HG02981 (cell line): Measurements from ENCODE around the gene FBXO27.
"Not testable (repeated sequence)": the region's sequence is repeated elsewhere in the genome, so short reads cannot be mapped to it uniquely, and the experiment has no call there.

Experiments used
- ATAC-seq: cut with Tn5 transposase; IDR thresholded peaks from one replicate; pipeline ENCODE4 v1.9.1; 2021; ENCODE audit warnings: mild to moderate bottlenecking, moderate library complexity; ENCODE audit not compliant: unreplicated experiment

The FBXO27 gene

DNA sequence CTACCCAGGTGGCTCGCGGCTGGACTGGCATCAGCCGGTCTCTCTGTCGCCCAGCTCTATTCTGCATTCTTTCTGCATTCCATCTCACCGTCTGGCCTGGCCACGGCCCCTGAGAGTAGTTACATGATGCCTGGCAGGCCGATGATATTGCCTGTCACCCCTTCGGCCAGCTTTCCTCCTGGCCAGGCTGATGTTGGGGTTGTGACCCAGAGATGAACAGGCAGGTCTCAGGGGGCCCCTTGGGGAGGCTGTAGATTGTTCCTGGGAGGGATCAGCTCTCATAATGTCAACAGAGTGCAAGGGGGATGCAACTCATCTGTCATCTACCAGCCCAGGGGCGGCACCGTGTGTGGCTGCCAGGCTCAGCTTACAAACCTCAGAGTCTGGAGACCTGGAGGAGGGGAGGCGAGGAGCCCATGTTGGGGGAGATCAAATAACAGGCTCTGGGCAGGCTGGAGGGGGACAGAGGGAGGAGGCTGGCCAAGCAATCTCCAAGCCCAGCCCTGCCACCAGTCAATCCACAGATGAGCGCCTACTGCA lies 43.2 kb downstream of the FBXO27 start:
- ATAC-seq: no peak

DNA sequence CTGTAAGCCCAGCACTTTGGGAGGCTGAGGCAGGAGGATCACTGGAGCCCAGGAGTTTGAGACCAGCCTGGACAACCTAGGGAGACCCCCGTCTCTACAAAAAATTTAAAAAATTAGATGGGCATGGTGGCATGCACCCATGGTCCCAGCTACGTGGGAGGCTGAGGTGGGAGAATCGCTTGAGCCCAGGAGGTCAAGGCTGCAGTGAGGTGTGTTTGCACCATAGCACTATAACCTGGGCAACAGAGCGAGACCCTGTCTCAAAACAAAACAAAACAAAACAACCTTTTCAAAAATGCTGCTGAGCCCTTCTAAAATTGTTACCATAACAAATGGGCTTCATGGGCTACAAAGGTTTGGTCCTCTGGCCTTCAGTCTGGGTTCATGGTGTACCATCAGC lies 43.7 kb downstream of the FBXO27 start:
- ATAC-seq: not testable (repeated sequence)

DNA sequence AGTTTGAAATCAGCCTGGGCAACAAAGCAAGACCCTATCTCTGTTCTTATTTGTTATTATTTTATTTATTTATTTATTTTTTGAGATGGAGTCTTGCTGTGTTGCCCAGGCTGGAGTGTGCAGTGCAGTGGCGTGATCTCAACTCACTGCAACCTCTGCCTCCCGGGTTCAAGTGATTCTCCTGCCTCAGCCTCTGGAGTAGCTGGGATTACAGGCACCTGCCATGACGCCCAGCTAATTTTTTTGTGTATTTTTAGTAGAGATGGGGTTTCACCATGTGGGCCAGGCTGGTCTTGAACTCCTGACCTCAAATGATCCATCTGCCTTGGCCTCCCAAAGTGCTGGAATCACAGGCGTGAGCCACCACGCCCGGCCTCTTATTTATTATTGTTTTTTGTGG lies 44.6 kb downstream of the FBXO27 start:
- not testable (repeated sequence) for ATAC-seq

DNA sequence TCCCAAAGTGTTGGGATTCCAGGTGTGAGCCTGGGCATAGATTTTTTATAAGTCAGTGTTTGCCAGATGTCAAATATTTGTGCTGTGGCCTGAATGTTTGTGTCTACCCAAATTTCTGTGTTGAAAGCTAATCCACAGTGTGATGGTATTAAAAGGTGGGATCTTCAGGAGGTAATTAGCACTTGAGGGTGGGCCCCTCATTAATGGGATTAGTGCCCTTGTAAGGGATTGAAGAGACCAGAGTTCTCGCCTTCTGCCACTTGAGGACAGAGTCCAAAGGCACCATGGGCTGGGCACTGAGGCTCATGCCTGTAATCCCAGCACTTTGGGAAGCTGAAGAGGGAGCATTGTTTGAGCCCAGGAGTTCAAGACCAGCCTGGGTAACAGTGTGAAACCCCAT lies 47.1 kb downstream of the FBXO27 start:
- ATAC-seq: no peak

DNA sequence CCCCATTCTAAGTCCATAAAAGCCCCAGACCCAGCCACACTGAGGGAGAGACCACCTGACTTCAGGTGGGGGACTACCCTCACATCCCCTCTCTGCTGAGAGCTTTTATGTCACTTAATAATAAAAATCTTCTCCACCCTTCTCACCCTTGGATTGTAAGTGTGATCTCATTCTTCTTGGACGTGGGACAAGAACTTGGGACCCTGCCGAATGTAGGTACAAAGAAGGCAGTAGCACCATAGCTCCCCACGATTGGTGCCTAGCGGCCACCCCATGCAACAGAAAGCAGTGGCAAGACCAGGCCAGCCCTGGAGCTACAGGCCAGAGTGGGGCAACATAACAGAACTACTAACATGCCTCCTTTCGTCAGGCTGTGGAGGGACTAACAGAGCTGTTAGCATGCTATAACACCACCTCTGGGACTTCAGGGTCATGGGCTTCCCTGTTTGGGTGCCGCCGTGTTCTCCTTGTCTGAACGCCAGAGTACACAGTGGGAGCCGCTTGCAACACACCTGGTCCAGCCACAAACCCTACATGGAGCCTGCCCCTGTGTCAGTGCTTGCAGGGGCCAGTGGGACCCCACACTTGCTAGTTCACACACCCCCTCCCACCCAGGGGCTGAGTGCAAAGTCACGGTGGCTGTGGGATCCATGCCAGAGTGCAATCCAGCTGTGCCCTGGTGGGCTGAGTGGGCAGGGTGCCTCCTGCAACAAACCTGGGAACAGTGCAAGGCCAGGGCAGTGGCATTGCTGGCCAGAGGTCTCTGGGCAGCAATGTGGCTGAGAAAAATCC lies 51.6 kb downstream of the FBXO27 start:
- no peak for ATAC-seq

DNA sequence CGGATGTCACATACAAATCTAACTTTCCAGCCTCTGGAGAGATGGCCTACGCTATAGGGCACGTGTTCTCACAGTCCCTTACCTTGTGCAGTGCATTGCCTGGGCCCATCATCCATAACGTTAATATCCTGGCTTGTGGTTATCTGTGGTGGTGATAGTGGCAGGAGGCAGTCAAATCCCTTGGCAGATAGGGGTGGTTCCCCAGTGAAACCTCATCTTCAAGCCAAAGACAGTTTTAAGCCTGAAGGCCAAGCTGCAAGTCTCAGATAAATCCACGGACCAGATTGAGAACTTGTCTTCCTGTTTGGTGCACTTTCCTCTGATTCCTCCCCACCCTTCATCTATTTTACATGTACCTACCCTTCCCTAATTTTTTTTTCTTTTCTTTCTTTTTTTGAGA lies 52.5 kb downstream of the FBXO27 start:
- no peak for ATAC-seq

DNA sequence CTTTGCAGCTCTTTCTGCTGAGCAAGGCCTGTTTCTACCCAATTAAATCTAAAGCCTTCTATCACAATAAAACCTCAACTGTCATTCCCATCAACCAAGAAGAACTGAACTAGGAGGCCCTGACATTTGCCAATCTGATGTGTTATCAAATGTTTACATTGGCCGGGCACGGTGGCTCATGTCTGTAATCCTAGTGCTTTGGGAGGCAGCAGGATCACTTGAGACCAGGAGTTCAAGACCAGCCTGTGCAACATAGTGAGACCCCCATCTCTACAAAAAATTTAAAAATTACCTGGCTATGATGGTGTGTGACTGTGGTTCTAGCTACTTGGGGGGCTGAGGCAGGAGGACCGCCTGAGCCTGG lies 54.0 kb downstream of the FBXO27 start:
- no peak for ATAC-seq

DNA sequence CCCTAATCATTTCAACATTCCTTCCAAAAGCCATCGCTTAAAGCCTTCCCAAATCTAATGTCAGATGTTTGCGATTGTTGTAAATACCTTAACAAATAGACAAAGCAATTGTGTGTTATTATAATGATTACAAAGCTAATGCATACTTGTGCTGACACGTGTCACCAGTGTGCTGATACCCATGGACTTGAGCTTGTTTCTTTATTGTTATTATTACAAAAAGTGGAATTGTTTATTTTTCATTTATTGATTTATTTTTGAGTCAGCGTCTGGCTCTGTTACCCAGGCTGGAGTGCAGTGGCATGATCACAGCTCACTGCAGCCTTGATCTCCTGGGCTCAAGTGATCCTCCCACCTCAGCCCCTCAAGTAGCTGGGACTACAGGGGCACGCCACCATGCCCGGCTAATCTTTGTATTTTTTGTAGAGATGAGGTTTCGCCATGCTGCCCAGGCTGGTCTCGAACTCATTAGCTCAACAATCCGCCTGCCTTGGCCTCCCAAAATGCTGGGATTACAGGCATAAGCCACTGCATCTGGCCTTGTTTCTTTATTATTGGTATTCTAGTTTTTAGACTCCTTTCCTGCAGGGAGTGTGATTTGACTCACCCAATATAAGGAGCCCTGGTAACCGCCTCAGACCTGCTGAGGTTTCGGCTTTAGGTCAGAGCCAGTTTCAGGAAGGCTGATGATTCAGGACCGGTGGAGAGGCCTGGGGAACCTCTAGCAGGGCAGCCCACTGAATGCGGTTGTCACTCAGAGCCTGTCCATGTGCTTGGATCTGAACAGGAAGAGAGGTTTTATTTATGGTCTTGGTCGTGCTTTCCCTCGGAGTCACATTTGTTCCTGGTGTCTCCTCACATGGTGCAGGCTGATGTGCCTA lies 54.7 kb downstream of the FBXO27 start:
- ATAC-seq: peak; percentile 63

DNA sequence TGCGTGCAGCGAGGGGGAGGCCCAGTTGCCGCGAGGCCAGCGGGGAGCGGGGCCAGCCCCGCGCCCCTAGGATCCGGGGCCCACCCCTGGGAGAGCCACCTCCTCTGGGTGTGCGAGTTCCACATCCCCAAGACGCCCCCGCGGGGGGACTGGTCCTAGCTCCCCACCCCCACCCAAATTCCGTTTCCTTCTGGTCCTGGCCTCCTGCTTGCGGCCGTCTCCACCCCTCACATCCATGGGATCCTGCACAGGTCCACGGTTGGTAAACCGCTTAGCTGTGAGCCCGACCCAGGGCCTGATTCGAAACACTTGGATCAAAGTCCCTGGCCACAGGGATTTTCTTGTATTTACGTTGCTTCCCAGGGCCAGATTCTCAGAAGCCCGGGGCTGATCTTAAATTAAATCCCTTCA lies 56.5 kb downstream of the FBXO27 start:
- ATAC-seq: no peak

DNA sequence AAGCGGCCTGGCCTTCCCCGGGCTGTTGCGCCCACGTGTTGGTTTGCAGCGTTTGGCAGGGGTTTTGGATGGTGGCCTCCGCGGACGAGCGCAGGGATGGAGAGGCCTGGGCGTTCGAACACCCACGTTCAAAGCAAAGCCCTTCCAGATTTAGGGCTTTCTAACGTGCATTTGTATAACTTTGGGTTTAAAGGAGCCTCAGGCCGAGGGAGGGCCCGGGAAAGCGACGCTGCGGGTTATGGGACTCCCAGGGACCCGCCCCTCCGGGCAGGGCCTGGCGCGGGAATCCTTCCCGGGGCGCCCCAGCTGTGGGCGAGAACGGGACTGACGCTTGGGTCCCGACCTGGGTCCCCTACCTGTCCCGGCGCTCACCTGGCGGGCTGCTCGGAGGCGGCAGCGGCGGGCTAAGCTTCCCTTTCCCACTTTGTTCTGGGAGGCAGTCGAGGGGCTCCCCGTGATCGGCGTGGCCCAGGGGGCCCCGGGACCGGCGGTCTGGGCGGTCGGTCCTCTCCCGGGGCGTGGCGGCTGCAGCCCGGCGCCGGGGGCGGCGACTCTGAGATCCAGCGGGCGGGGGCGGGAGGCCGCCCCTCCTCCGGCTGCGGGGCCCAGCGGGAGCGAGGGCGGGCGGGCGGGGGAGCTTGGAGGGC lies 57.0 kb downstream of the FBXO27 start, which contains the start of gene FBXO17:
Gene FBXO17 (minus strand): TSS at position 529 of the 647 bp plus-strand sequence. CDS start 25,423 bp downstream, outside the sequence.
- ATAC-seq: no peak

DNA sequence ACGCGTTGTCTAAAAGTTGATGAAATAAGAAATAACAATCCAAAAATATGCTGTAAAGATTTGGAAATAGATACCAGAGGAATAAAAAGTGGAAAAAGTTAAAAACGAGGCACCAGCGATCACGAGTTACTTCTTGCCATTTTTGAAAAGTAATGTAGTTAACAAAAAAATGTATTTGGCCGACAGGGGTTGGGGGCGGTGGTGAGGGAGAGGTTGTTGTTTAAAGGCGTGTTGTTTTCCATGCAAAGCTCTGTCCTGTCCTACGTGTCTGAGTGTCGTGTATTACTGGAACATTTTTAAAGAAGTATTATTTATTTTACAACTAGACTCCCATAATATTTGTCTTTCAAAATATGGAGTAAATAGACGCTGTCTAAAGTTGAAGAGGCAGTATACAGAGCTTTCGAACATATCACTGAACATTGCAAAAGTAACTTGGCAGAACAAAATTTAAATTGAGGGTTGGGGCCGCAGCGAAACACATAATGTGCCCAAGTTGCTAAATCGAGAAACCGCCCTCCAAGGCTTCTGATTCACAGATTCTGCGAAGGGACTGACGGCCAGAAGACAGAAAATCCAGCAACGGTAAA lies 57.6 kb downstream of the FBXO27 start:
- no peak for ATAC-seq
